Cardiac muscle cell (in vitro differentiated cells and primary cell): ENCODE data around the gene TMEM135. TPM values are rescaled to one million over a fixed set of nuclear protein-coding genes. Genes with fewer than 3 reads are reported as not detected.

Experiments
- DNase-seq, 2 donors: peaks; one replicate each; pipeline versions ENCODE4 v3.0.0 to v3.0.0-alpha.2; 2010 to 2017; ENCODE audit warnings: low read depth in 1 of 2, low spot score in 1 of 2
- H3K27ac ChIP-seq: fragments of 200-600 bp; sonication (generic); 2 replicates; pipeline ENCODE4 v1.5.1; 2016
- H3K27me3 ChIP-seq: fragments of 200-600 bp; sonication (generic); 2 replicates; pipeline ENCODE4 v1.6.0; 2016; ENCODE audit warnings: control low read depth
- H3K36me3 ChIP-seq: fragments of 200-600 bp; sonication (generic); 2 replicates; pipeline ENCODE4 v1.5.1; 2016; ENCODE audit warnings: control low read depth
- H3K4me1 ChIP-seq: fragments of 200-600 bp; sonication (generic); 2 replicates; pipeline ENCODE4 v1.8.1; 2017; ENCODE audit warnings: low read depth, mild to moderate bottlenecking, mixed run types
- H3K4me3 ChIP-seq: fragments of 200-600 bp; sonication (generic); 2 replicates; pipeline ENCODE4 v1.5.1; 2016; ENCODE audit warnings: mild to moderate bottlenecking
- H3K9me3 ChIP-seq: fragments of 200-600 bp; sonication (generic); 2 replicates; pipeline ENCODE4 v1.5.1; 2017; ENCODE audit warnings: low read depth, mild to moderate bottlenecking, control low read depth
- CTCF ChIP-seq: IDR thresholded peaks from 2 replicates; pipeline ENCODE4 v1.5.1; 2012; ENCODE audit warnings: low read depth, mild to moderate bottlenecking, low read length
- polyA plus RNA-seq: library from polyadenylated mRNA; unstranded; fragments of >200 nt; fragmentation: Nextera tagmentation; extraction: Ambion mirVana; gene quantifications from 2 replicates; pipeline ENCODE4 v1.2.1, GENCODE V29; 2016
- total RNA-seq: library from RNA; depleted of rRNA; stranded (reverse); fragments of >200 nt; gene quantifications from 2 replicates; pipeline ENCODE4 v1.2.3, GENCODE V29; 2016

Gene TMEM135
- total and polyA plus RNA-seq, 2 experiments from 2014 or later, result 25.2 to 28.8 TPM

- TF ChIP-seq CTCF, result no peak
- peaks cover 9% of the 10 kb centered on the region for H3K4me1 ChIP-seq
- H3K27ac ChIP-seq, result no peak overlapping the region
- H3K36me3 ChIP-seq, result peaks cover 18% of the 10 kb centered on the region
- no peaks in the 10 kb centered on the region for H3K27me3 ChIP-seq
- DNase-seq, result no peak
- H3K9me3 ChIP-seq, result no peaks in the 10 kb centered on the region
- H3K4me3 ChIP-seq, result no peak overlapping the region
Observed at GRCh38 chr11:87320123-87320522, 282.4 kb downstream of the TMEM135 start.

GRCh38 chr11:87322568-87322967 lies 284.8 kb downstream of the TMEM135 start:
- no peak for TF ChIP-seq CTCF
- H3K4me3 ChIP-seq, result no peak overlapping the region
- no peak overlapping the region for H3K27ac ChIP-seq
- no peak for DNase-seq
- H3K9me3 ChIP-seq, result no peaks in the 10 kb centered on the region
- H3K36me3 ChIP-seq, result peaks cover 18% of the 10 kb centered on the region
- H3K4me1 ChIP-seq, result peaks cover 10% of the 10 kb centered on the region
- H3K27me3 ChIP-seq, result no peaks in the 10 kb centered on the region

- no peaks in the 10 kb centered on the region for H3K9me3 ChIP-seq
- no peak for DNase-seq
- no peaks in the 10 kb centered on the region for H3K27me3 ChIP-seq
- H3K27ac ChIP-seq, result no peak overlapping the region
- peaks cover 18% of the 10 kb centered on the region for H3K36me3 ChIP-seq
- peaks cover 10% of the 10 kb centered on the region for H3K4me1 ChIP-seq
- H3K4me3 ChIP-seq, result no peak overlapping the region
- TF ChIP-seq CTCF, result no peak
Observed at GRCh38 chr11:87323899-87324298, 286.2 kb downstream of the TMEM135 start.

- H3K9me3 ChIP-seq, result no peaks in the 10 kb centered on the region
- no peak overlapping the region for H3K4me3 ChIP-seq
- no peak for DNase-seq
Observed at GRCh38 chr11:87324817-87325489, 287.2 kb downstream of the TMEM135 start.

GRCh38 chr11:87325490-87325872 lies 287.7 kb downstream of the TMEM135 start:
- Histone ChIP-seq H3K4me1 (peaks cover 4% of the 10 kb centered on the region), H3K9me3 (no peaks in the 10 kb centered on the region), H3K4me3 (no peak overlapping the region), H3K36me3 (peaks cover 18% of the 10 kb centered on the region), H3K27me3 (no peaks in the 10 kb centered on the region), H3K27ac (no peak overlapping the region)
- TF ChIP-seq CTCF, result no peak
- DNase-seq, result no peak

More at GRCh38 chr11:87324817-87325489, 287.2 kb downstream of the TMEM135 start:
- H3K4me1 ChIP-seq, result peaks cover 8% of the 10 kb centered on the region
- peaks cover 18% of the 10 kb centered on the region for H3K36me3 ChIP-seq
- TF ChIP-seq CTCF, result no peak
- H3K27ac ChIP-seq, result no peak overlapping the region
- no peaks in the 10 kb centered on the region for H3K27me3 ChIP-seq

GRCh38 chr11:87326594-87326993 lies 288.9 kb downstream of the TMEM135 start:
- peaks cover 4% of the 10 kb centered on the region for H3K4me1 ChIP-seq
- H3K36me3 ChIP-seq, result peaks cover 8% of the 10 kb centered on the region
- H3K27ac ChIP-seq, result no peak overlapping the region
- DNase-seq, result no peak
- no peaks in the 10 kb centered on the region for H3K9me3 ChIP-seq
- no peak for TF ChIP-seq CTCF
- no peak overlapping the region for H3K4me3 ChIP-seq
- H3K27me3 ChIP-seq, result no peaks in the 10 kb centered on the region
